Esophagus (tissue), 2 donors: ENCODE data around the gene OR8H2. TPM values are rescaled to one million over a fixed set of nuclear protein-coding genes. Genes with fewer than 3 reads are reported as not detected.
"Not testable (repeated sequence)": the region's sequence is repeated elsewhere in the genome, so short reads cannot be mapped to it uniquely, and the experiment has no call there.

Source experiments
- H3K27ac ChIP-seq, 2 donors: one replicate each; pipeline ENCODE4 v1.5.1; 2013; ENCODE audit warnings: low read depth in 2 of 2, mild to moderate bottlenecking in 2 of 2, inconsistent platforms in 1 of 2, low read length in 1 of 2, moderate library complexity in 1 of 2
- H3K27me3 ChIP-seq, 2 donors: one replicate each; pipeline ENCODE4 v1.6.1; 2013; ENCODE audit warnings: low read length in 2 of 2, control low read depth in 1 of 2, mild to moderate bottlenecking in 1 of 2; ENCODE audit not compliant: insufficient read depth in 2 of 2, control insufficient read depth in 1 of 2
- H3K36me3 ChIP-seq, 2 donors: one replicate each; pipeline ENCODE4 v1.6.1; 2013; ENCODE audit warnings: low read length in 1 of 2; ENCODE audit not compliant: control insufficient read depth in 2 of 2, insufficient read depth in 2 of 2
- H3K4me1 ChIP-seq, 2 donors: one replicate each; pipeline ENCODE4 v1.6.1; 2013; ENCODE audit warnings: low read length in 1 of 2; ENCODE audit not compliant: control insufficient read depth in 2 of 2, insufficient read depth in 2 of 2
- H3K4me3 ChIP-seq, 2 donors: one replicate each; pipeline ENCODE4 v1.5.1; 2013; ENCODE audit warnings: low read length in 2 of 2, mild to moderate bottlenecking in 2 of 2, low read depth in 1 of 2, moderate library complexity in 1 of 2
- H3K9me3 ChIP-seq, 2 donors: one replicate each; pipeline ENCODE4 v1.6.1; 2013; ENCODE audit warnings: mild to moderate bottlenecking in 2 of 2, low read depth in 1 of 2, low read length in 1 of 2, moderate library complexity in 1 of 2; ENCODE audit not compliant: control insufficient read depth in 2 of 2, insufficient read depth in 1 of 2
- WGBS, 2 donors: extraction: QIAGEN DNeasy Blood & Tissue Kit; methylation state at CpG; one replicate each; pipeline ENCODE4 v1.1.7; 2013; 5-methylcytosine and 5-hydroxymethylcytosine counted together
- polyA plus RNA-seq, 2 donors: library from polyadenylated mRNA; stranded (reverse); fragments of 200-250 nt; gene quantifications; one replicate each; pipeline ENCODE4 v1.2.3, GENCODE V29; 2013
- donor health status: healthy with polysubstance abuse.
- donor health status: Bipolar disorder and iron deficiency.

OR8H2 gene
- not detected for polyA plus RNA-seq

- H3K9me3 ChIP-seq, result no peaks in the 10 kb centered on the region
These were observed at the start of gene OR8H2 for GRCh38 chr11:56103210-56103737. Gene OR8H2 (plus strand): TSS chr11:56103687. CDS start chr11:56105043, 1,356 bp downstream.

GRCh38 chr11:56056366-56056765 lies 47.1 kb upstream of the OR8H2 start:
- WGBS, 2 donors, result 42 to 45% methylated on average over 4 of the region's 4 CpGs
- not testable (repeated sequence) for H3K4me3 ChIP-seq, H3K27ac ChIP-seq, H3K36me3 ChIP-seq, H3K9me3 ChIP-seq, H3K4me1 ChIP-seq, H3K27me3 ChIP-seq

More at GRCh38 chr11:56103210-56103737, at the start of gene OR8H2:
- Histone ChIP-seq H3K27me3 (no peaks in the 10 kb centered on the region), H3K4me3 (no peak within 1 kb of the TSS), H3K4me1 (no peaks in the 10 kb centered on the region), H3K27ac (no peak within 1 kb of the TSS), H3K36me3 (no peaks in the 10 kb centered on the region)

GRCh38 chr11:56057661-56058237 lies 45.7 kb upstream of the OR8H2 start:
- not testable (repeated sequence) for H3K4me1 ChIP-seq, H3K27me3 ChIP-seq, H3K36me3 ChIP-seq, H3K4me3 ChIP-seq, H3K27ac ChIP-seq, H3K9me3 ChIP-seq
- WGBS, 2 donors, result 26 to 40% methylated on average over 7 of the region's 7 CpGs

- not testable (repeated sequence) for H3K9me3 ChIP-seq, H3K4me3 ChIP-seq, H3K27me3 ChIP-seq, H3K36me3 ChIP-seq, H3K4me1 ChIP-seq, H3K27ac ChIP-seq
- WGBS, 2 donors, result 62 to 76% methylated on average over 7 of the region's 7 CpGs
These were observed 45.2 kb upstream of the OR8H2 start for GRCh38 chr11:56058260-56058780.

GRCh38 chr11:56066980-56067379 lies 36.5 kb upstream of the OR8H2 start:
- WGBS, 2 donors, result 47 to 56% methylated on average over 2 of the region's 2 CpGs
- H3K4me1 ChIP-seq, result no peaks in the 10 kb centered on the region
- H3K27me3 ChIP-seq, result no peaks in the 10 kb centered on the region
- peaks cover 0 to 2% of the 10 kb centered on the region in 2 donors for H3K9me3 ChIP-seq
- H3K4me3 ChIP-seq, result no peak overlapping the region
- no peak overlapping the region for H3K27ac ChIP-seq
- H3K36me3 ChIP-seq, result no peaks in the 10 kb centered on the region

GRCh38 chr11:56089697-56090096 lies 13.8 kb upstream of the OR8H2 start:
- WGBS, 2 donors, result 55 to 80% methylated on average over 3 of the region's 3 CpGs
- Histone ChIP-seq H3K27ac (no peak overlapping the region), H3K27me3 (no peaks in the 10 kb centered on the region)

GRCh38 chr11:56093008-56093407 lies 10.5 kb upstream of the OR8H2 start, which contains the start of gene OR8I2:
Gene OR8I2 (plus strand): TSS chr11:56093308. CDS start chr11:56093308, 0 bp downstream.
- Histone ChIP-seq H3K4me1 (no peaks in the 10 kb centered on the region), H3K36me3 (no peaks in the 10 kb centered on the region), H3K4me3 (no peak within 1 kb of the TSS), H3K27ac (no peak within 1 kb of the TSS), H3K9me3 (no peaks in the 10 kb centered on the region), H3K27me3 (no peaks in the 10 kb centered on the region)
- 71 to 83% methylated on average over 3 of the region's 3 CpGs for whole genome bisulfite sequencing, 2 donors

More at GRCh38 chr11:56089697-56090096, 13.8 kb upstream of the OR8H2 start:
- H3K9me3 ChIP-seq, result no peaks in the 10 kb centered on the region
- H3K4me1 ChIP-seq, result no peaks in the 10 kb centered on the region
- H3K36me3 ChIP-seq, result no peaks in the 10 kb centered on the region
- H3K4me3 ChIP-seq, result no peak overlapping the region

GRCh38 chr11:56122073-56122472 lies 18.6 kb downstream of the OR8H2 start, which contains the start of gene OR8H3:
Gene OR8H3 (plus strand): TSS chr11:56122373. CDS start chr11:56122373, 0 bp downstream.
- no peaks in the 10 kb centered on the region for H3K36me3 ChIP-seq
- no peak within 1 kb of the TSS for H3K27ac ChIP-seq
- 64 to 69% methylated on average over 6 of the region's 6 CpGs for WGBS, 2 donors
- no peaks in the 10 kb centered on the region for H3K4me1 ChIP-seq
- H3K4me3 ChIP-seq, result no peak within 1 kb of the TSS
- peaks cover 0 to 2% of the 10 kb centered on the region in 2 donors for H3K9me3 ChIP-seq
- H3K27me3 ChIP-seq, result no peaks in the 10 kb centered on the region

- Histone ChIP-seq H3K9me3 (no peaks in the 10 kb centered on the region), H3K36me3 (no peaks in the 10 kb centered on the region), H3K27ac (no peak within 1 kb of the TSS), H3K4me3 (no peak within 1 kb of the TSS), H3K4me1 (no peaks in the 10 kb centered on the region), H3K27me3 (no peaks in the 10 kb centered on the region)
These were observed 36.7 kb downstream of the OR8H2 start, which contains the start of gene OR8J3 for GRCh38 chr11:56140151-56140661. Gene OR8J3 (minus strand): TSS chr11:56140201. CDS start chr11:56137718, 2,483 bp downstream.

GRCh38 chr11:56143681-56144080 lies 40.2 kb downstream of the OR8H2 start:
- WGBS, 2 donors, result 88 to 92% methylated on average over 24 to 30 of the region's 30 CpGs
- H3K27ac ChIP-seq, H3K27me3 ChIP-seq, H3K36me3 ChIP-seq, H3K9me3 ChIP-seq, H3K4me3 ChIP-seq, H3K4me1 ChIP-seq: not testable (repeated sequence)
